NCI-H2227 treated with DMSO at 0.1 percent for 48 hours (cell line): ENCODE measurements around the gene RAB3D.
"Not testable (repeated sequence)": the region's sequence is repeated elsewhere in the genome, so short reads cannot be mapped to it uniquely, and the experiment has no call there.

Experiments
- DNase-seq: peaks from one replicate; lab custom pipeline; 2025; lab: John Stamatoyannopoulos, UW

The RAB3D gene

GRCh38 chr19:11338121-11338520, 1.3 kb downstream of the RAB3D start:
- DNase-seq: no peak

GRCh38 chr19:11337080-11337479, 2.4 kb downstream of the RAB3D start:
- DNase-seq: no peak

- no peak for DNase-seq
Observed at GRCh38 chr19:11335449-11336146, 3.9 kb downstream of the RAB3D start.

- DNase-seq: not testable (repeated sequence)
Observed at GRCh38 chr19:11333838-11334237, 5.6 kb downstream of the RAB3D start.

GRCh38 chr19:11332822-11333221, 6.6 kb downstream of the RAB3D start:
- DNase-seq: no peak

- no peak for DNase-seq
Observed at GRCh38 chr19:11331502-11331901, 8.0 kb downstream of the RAB3D start.

GRCh38 chr19:11330127-11330526, 9.3 kb downstream of the RAB3D start:
- no peak for DNase-seq

- DNase-seq: no peak
Observed at GRCh38 chr19:11325544-11325943, 13.9 kb downstream of the RAB3D start.

- DNase-seq: no peak
Observed at GRCh38 chr19:11324748-11325389, 14.6 kb downstream of the RAB3D start.

GRCh38 chr19:11324079-11324661, 15.3 kb downstream of the RAB3D start:
- DNase-seq: no peak

GRCh38 chr19:11323601-11324078, 15.8 kb downstream of the RAB3D start:
- no peak for DNase-seq

GRCh38 chr19:11322269-11323024, 17.0 kb downstream of the RAB3D start:
- no peak for DNase-seq

- no peak for DNase-seq
Observed at GRCh38 chr19:11321191-11322126, 18.0 kb downstream of the RAB3D start.

- not testable (repeated sequence) for DNase-seq
Observed at GRCh38 chr19:11320278-11320995, 19.0 kb downstream of the RAB3D start.

- no peak for DNase-seq
Observed at GRCh38 chr19:11306337-11306736, 33.1 kb downstream of the RAB3D start.

GRCh38 chr19:11304936-11305335, 34.5 kb downstream of the RAB3D start:
- DNase-seq: no peak

GRCh38 chr19:11300811-11301120, 38.7 kb downstream of the RAB3D start:
- DNase-seq: no peak

GRCh38 chr19:11299946-11300810, 39.3 kb downstream of the RAB3D start:
- DNase-seq: no peak

- DNase-seq: no peak
Observed at GRCh38 chr19:11296264-11296663, 43.2 kb downstream of the RAB3D start.

GRCh38 chr19:11295665-11296245, 43.7 kb downstream of the RAB3D start, which contains the start of gene TSPAN16:
Gene TSPAN16 (plus strand): TSS chr19:11296160. CDS start chr19:11296298, 138 bp downstream.
- no peak for DNase-seq
